SIG-M5 treated with dmso at 0.1 percent for 504 hours (cell line): ENCODE results near the gene TTC39C.

ENCODE experiments used
- DNase-seq: peaks from one replicate; lab custom pipeline; 2025; ENCODE audit not compliant: unreplicated experiment; lab: John Stamatoyannopoulos, UW

The TTC39C gene

GRCh38 chr18:24080861-24081260 lies 66.3 kb downstream of the TTC39C start:
- DNase-seq = no peak

DNA sequence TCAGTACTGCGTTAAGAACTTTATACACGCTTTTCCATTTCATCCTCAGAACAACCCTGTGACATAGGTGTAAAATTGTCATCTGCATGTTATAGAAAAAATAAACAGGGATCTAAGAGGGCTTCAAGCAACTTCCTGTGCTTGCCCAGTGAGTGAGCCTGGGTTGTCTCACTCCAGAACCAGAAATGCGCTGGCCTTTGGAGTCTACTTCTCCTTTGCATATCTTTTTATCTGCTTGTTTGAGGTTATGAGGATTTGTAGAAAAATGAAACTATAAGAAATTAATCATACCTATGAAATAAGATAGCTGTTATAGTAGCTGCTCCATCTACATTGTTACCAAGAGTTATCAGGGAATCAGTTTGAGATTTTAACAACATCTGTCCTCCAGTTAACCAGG lies 69.0 kb downstream of the TTC39C start:
- DNase-seq = no peak

- no peak for DNase-seq
Measured at GRCh38 chr18:24086082-24086481, 71.5 kb downstream of the TTC39C start.

DNA sequence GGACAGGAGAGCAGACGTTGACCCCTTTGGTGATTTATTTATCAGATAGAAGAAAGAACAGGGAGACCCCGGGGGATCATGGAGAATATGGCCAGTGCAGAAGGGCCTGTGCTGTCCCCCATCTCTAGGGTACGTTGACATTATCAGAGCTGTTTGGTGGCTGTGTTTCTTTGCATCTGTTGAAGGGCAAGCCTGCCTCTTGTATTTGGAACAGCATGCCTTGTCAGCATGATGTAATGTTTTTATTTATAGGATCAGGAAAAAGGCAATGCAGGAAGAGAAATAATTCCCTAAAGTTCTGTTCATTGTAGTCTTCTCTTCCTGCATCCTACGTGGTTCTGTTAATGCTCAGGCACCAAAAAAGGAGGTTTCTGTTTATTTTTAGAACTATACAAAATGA lies 74.5 kb downstream of the TTC39C start:
- no peak for DNase-seq

- no peak for DNase-seq
Measured at GRCh38 chr18:24089515-24090337, 75.2 kb downstream of the TTC39C start.

DNA sequence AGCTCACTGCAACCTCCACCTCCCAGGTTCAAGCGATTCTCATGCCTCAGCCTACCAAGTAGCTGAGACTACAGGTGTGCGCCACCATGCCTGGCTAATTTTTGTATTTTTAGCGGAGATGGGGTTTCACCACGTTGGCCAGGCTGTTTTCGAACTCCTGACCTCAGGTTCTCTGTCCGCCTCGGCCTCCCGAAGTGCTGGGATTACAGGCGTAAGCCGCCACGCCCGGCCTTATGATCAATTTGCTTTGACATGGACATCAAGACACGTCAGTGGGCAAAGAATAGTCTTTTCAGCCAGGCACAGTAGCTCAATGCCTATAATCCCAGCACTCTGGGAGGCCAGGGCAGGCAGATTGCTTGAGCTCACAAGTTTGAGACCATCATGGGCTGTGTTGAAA lies 76.3 kb downstream of the TTC39C start:
- no peak for DNase-seq

GRCh38 chr18:24094561-24094960 lies 80.0 kb downstream of the TTC39C start:
- DNase-seq = no peak

GRCh38 chr18:24095976-24096375 lies 81.4 kb downstream of the TTC39C start:
- DNase-seq = no peak

- no peak for DNase-seq
Measured at GRCh38 chr18:24103320-24104021, 88.9 kb downstream of the TTC39C start.

DNA sequence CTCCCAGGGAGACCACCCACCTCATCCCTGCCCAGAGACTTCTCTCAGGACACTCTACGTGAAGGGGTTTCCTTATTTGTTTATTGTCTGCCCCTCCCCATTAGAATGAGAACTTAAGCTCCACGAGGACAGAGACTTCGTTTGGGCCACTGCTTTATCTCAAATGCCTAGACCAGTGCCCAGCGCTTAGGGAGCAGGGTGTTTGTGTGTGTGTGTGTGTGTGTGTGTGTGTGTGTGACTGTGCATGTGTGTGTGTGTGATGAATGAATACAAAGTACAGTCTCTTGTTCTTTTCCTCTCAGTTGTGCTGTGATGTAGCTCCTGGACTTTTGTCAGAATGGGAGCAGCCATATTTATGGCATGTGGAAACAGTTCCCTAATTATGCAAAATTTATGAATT lies 89.9 kb downstream of the TTC39C start:
- no peak for DNase-seq

DNA sequence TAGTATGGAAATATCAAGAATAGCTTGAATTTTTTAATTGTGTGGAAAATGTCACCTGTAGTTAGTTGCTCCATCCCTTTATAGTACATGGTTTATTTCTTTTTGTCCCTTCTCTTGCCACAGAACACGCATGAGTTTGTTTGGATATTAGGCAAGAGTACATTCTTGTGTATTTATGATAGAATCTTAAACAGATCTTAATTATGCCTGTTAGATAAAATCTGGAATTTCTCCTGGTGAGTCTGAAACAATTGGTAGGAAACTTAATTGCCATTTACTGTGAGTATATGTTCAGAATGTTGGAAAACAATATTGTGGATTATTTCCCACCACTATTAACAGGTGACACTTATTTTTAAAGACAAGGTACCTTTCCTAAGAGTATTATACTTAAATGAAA lies 94.1 kb downstream of the TTC39C start:
- DNase-seq = no peak

- no peak for DNase-seq
Measured at GRCh38 chr18:24111936-24112335, 97.4 kb downstream of the TTC39C start.

GRCh38 chr18:24112464-24112863 lies 97.9 kb downstream of the TTC39C start:
- DNase-seq = no peak

GRCh38 chr18:24112874-24113615 lies 98.5 kb downstream of the TTC39C start:
- no peak for DNase-seq

GRCh38 chr18:24114924-24115549 lies 100.5 kb downstream of the TTC39C start:
- no peak for DNase-seq

GRCh38 chr18:24115628-24116027 lies 101.1 kb downstream of the TTC39C start:
- DNase-seq = peak; percentile 24

DNA sequence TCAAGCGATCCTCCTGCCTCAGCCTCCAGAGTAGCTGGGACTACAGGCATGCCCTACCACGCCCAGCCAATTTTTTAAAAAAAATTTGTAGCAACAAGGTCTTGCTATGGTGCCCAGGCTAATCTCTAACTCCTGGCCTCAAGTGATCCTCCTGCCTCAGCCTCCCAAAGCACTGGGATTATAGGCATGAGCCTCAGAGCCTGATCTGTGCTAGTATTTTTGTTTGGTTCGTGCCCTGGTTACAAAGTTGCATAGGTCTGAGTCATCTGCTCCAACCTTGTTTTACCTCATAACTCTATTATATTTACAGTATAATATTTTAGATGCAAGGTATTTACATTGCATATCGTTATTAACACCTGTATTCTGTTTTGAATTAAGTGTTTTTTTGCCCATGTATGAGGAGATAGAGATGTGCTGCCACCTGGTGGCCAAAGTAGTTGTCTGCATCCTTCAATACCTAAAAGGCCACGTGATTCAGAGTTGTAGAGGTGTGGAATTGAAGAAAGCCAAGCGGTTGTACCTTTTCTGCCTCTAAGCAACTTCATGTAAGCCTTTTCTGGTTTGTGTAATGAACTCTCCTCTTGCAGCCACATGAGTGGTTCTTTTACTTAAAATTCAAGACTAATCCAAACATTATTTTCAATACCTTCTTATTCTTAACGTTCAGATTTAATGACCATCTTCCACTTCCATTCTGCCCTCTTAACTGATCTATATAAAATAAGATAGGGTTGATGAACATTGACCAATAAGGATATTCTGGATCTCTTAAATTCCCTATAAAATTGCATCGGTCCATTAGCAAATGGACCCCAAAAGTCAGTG lies 104.4 kb downstream of the TTC39C start:
- DNase-seq = peak; percentile 82

- no peak for DNase-seq
Measured at GRCh38 chr18:24120676-24121075, 106.1 kb downstream of the TTC39C start.

GRCh38 chr18:24121625-24122024 lies 107.1 kb downstream of the TTC39C start:
- DNase-seq = peak; percentile 7

DNA sequence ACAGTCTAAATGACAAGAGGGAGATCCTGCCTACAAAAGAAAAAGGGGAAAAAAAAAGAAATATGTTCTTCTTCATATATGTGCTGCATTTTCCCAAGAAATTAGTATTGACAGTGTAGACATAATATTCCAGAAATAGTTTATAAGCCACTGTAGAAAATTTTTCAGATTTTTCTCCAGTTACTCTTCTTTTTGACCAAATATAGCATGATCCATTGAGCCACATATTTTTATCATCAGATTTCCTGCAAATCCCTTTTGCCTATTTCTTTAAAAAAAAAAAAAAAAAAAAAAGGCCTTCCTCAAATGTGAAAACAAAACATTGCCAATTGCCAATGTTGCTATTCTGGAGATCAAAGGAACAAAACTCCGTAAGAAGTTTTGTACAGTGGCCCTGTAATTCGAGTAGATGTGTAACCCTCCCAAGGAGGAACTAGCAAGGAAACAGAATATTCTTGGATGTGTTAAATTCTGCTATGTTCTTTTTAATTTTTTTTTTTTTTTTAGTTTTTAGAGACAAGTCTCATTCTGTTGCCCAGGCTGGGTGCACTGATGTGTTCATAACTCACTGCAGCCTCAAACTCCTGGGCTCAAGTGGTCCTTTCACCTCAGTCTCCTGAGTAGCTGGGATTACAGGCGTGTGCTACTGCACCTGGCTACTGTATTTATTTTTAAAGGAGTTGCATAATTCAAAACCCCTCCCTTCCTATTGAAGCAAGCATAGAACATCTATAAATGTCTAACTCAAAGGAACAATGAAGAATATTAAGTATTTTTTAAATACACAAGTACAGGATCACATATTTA lies 111.8 kb downstream of the TTC39C start:
- no peak for DNase-seq
